Right atrium auricular region (tissue), 2 donors: Measurements from ENCODE around the gene C16orf90. TPM values are rescaled to one million over a fixed set of nuclear protein-coding genes. Genes with fewer than 3 reads are reported as not detected.
"Not testable (repeated sequence)": the region's sequence is repeated elsewhere in the genome, so short reads cannot be mapped to it uniquely, and the experiment has no call there.

Experiments used
- DNase-seq: peaks from one replicate; pipeline ENCODE4 v3.0.0-alpha.2; 2019; ENCODE audit warnings: low spot score
- H3K27ac ChIP-seq, 2 donors: fragments of 200-600 bp; sonication (generic); 1 replicate in 1 of 2; 2 replicates in 1 of 2; pipeline ENCODE4 v1.5.1; 2016 to 2019
- H3K27me3 ChIP-seq, 2 donors: fragments of 200-600 bp; sonication (generic); one replicate each; pipeline versions ENCODE4 v1.5.1 to v1.6.0; 2017 to 2019
- H3K36me3 ChIP-seq: fragments of 200-600 bp; sonication (generic); one replicate; pipeline ENCODE4 v1.5.1; 2016
- H3K4me1 ChIP-seq, 2 donors: fragments of 200-600 bp; sonication (generic); one replicate each; pipeline versions ENCODE4 v1.5.1 to v1.6.0; 2017 to 2019
- H3K4me3 ChIP-seq, 2 donors: fragments of 200-600 bp; sonication (generic); 1 replicate in 1 of 2; 2 replicates in 1 of 2; pipeline ENCODE4 v1.5.1; 2017 to 2019; ENCODE audit warnings: mild to moderate bottlenecking in 1 of 2, moderate library complexity in 1 of 2
- H3K9me3 ChIP-seq, 2 donors: fragments of 200-600 bp; sonication (generic); one replicate each; pipeline ENCODE4 v1.5.1; 2019
- total RNA-seq, 2 donors: library from RNA; depleted of rRNA; stranded (reverse); fragments of >200 nt; gene quantifications; one replicate each; pipeline ENCODE4 v1.1.0, GENCODE V29; 2016
- TF ChIP-seq, protein P1 (sequence below), 2 donors: fragments of 200-600 bp; sonication (generic); IDR thresholded peaks; one replicate each; pipeline ENCODE4 v1.5.1; 2019; ENCODE audit warnings: antibody characterized with exemption in 2 of 2

The C16orf90 gene
- total RNA-seq, 2 donors from 2014 or later: not detected

DNA sequence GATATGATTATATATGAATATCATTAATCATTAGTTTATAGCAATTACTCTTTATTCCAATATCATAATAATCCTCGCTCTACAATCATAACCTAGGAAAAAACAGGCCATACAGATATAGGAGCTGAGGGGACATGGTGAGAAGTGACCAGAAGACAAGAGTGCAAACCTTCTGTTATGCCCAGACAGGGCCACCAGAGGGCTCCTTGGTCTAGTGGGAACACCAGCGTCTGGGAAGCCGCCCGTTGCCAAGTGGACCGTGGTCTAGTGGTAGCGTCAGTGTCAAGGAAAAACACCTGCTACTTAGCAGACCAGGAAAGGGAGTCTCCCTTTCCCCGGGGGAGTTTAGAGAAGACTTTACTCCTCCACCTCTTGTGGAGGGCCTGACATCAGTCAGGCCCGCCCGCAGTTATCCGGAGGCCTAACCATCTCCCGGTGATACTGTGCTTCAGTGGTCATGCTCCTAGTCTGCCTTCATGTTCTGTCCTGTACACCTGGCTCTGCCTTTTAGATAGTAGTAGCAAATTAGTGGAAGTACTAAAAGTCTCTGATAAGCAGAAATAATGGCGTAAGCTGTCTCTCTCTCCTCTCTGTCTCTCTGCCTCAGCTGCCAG, 32.0 kb upstream of the C16orf90 start:
- H3K4me3 ChIP-seq, H3K4me1 ChIP-seq, H3K27ac ChIP-seq, H3K9me3 ChIP-seq, H3K27me3 ChIP-seq: not testable (repeated sequence)
- TF ChIP-seq, protein P1, sequence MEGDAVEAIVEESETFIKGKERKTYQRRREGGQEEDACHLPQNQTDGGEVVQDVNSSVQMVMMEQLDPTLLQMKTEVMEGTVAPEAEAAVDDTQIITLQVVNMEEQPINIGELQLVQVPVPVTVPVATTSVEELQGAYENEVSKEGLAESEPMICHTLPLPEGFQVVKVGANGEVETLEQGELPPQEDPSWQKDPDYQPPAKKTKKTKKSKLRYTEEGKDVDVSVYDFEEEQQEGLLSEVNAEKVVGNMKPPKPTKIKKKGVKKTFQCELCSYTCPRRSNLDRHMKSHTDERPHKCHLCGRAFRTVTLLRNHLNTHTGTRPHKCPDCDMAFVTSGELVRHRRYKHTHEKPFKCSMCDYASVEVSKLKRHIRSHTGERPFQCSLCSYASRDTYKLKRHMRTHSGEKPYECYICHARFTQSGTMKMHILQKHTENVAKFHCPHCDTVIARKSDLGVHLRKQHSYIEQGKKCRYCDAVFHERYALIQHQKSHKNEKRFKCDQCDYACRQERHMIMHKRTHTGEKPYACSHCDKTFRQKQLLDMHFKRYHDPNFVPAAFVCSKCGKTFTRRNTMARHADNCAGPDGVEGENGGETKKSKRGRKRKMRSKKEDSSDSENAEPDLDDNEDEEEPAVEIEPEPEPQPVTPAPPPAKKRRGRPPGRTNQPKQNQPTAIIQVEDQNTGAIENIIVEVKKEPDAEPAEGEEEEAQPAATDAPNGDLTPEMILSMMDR (IDR thresholded peaks at IDR 0.05): peak; percentile 65 to 75
- peaks cover 44% of the 10 kb centered on the region for H3K36me3 ChIP-seq
- peak; percentile 80 for DNase-seq

DNA sequence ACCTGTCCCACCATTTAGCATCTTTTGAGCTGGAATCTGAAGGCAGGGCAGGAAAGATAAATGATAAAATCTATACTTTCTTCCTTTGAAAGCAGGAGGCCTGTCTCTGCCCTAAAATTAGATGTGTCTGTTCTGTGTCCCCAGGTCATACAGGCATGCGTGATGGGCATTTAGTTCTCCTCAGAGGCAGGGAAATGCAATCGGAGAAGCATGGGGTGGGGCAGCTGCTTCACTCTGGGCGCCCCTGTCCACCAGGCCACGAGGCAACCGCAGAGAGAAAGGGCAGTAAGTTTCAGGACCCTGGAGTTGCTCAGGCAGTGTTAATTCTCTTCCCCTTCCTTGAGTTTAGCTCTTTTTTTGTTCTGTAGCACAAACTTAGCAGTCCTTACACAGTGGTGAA, 30.7 kb upstream of the C16orf90 start:
- Histone ChIP-seq H3K36me3 (peaks cover 41% of the 10 kb centered on the region), H3K27ac (no peak overlapping the region), H3K27me3 (no peaks in the 10 kb centered on the region)

DNA sequence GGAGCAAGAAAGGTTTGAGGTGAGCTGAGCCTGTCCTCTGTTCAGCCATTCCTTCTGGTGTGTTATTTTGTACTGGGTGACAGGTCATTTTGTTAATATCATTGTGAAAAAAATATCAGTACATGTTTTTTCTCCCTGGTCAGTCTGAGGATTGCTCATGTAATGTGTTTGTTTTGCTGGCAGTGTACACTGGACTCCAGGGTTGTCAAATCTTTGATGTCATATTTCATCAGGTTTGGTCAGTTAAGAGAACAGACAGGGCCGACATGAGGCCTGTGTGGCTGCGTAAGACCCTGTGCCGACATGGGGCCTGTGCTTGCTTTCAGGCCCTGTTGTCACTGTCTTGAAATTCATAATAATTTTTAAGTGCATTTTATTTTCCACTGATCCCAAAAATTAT, 28.0 kb upstream of the C16orf90 start:
- TF ChIP-seq, protein P1 (IDR thresholded peaks at IDR 0.05): no peak
- no peak for DNase-seq
- no peaks in the 10 kb centered on the region for H3K27me3 ChIP-seq
- no peak overlapping the region for H3K4me3 ChIP-seq
- H3K9me3 ChIP-seq: no peaks in the 10 kb centered on the region
- peaks cover 51% of the 10 kb centered on the region for H3K36me3 ChIP-seq
- H3K27ac ChIP-seq: no peak overlapping the region
- H3K4me1 ChIP-seq: peaks cover 0 to 4% of the 10 kb centered on the region in 2 donors

More for the DNA sequence above, 30.7 kb upstream of the C16orf90 start:
- TF ChIP-seq, protein P1 (IDR thresholded peaks at IDR 0.05): no peak
- DNase-seq: no peak
- Histone ChIP-seq H3K4me1 (peaks cover 0 to 4% of the 10 kb centered on the region in 2 donors), H3K4me3 (no peak overlapping the region), H3K9me3 (no peaks in the 10 kb centered on the region)

DNA sequence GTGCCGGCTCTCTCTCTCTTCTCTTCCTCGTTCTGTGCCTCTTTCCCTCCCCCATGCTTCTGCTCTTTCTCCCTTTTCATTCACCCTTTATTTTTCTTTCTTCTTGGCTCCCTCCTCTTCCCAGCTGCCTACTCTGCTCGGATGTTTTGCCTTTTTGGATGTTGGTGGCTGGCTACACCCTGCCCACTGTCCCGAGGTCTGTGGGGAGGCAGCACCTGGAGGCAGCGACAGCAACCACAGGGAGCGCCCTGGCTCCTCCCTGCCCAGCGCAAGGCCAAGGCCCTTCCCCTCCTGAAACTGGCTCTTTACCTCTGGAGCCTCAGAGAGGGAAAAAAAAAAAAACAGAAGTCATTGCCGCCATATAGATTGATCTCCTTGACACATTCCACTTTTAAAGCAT, 25.6 kb upstream of the C16orf90 start:
- no peak overlapping the region for H3K4me3 ChIP-seq
- DNase-seq: no peak
- H3K4me1 ChIP-seq: no peaks in the 10 kb centered on the region
- no peak overlapping the region for H3K27ac ChIP-seq
- TF ChIP-seq, protein P1 (IDR thresholded peaks at IDR 0.05): no peak
- peaks cover 57% of the 10 kb centered on the region for H3K36me3 ChIP-seq
- H3K27me3 ChIP-seq: no peaks in the 10 kb centered on the region
- H3K9me3 ChIP-seq: no peaks in the 10 kb centered on the region

DNA sequence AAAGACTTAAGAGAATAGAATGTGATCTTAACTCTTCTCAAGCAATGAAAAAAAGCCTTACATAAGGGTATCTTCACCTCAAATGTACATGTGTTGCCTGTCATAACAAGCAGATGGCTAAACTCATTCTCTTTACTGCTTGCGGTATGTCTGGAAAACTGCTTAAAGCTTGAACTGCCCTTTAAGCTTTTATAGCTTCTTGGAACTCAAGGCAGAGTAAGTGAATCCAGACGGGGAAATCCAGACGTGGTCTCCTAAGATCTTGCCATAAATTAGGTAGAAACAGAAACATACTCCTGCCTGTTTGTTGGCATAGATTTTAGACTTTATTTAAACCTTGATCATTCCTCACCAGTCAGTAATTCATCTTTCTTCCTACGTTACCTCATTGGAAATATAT, 25.1 kb upstream of the C16orf90 start:
- H3K27ac ChIP-seq: no peak overlapping the region
- H3K4me3 ChIP-seq: no peak overlapping the region
- H3K36me3 ChIP-seq: peaks cover 60% of the 10 kb centered on the region
- H3K4me1 ChIP-seq: no peaks in the 10 kb centered on the region
- no peaks in the 10 kb centered on the region for H3K27me3 ChIP-seq
- TF ChIP-seq, protein P1 (IDR thresholded peaks at IDR 0.05): no peak
- H3K9me3 ChIP-seq: no peaks in the 10 kb centered on the region
- DNase-seq: no peak

DNA sequence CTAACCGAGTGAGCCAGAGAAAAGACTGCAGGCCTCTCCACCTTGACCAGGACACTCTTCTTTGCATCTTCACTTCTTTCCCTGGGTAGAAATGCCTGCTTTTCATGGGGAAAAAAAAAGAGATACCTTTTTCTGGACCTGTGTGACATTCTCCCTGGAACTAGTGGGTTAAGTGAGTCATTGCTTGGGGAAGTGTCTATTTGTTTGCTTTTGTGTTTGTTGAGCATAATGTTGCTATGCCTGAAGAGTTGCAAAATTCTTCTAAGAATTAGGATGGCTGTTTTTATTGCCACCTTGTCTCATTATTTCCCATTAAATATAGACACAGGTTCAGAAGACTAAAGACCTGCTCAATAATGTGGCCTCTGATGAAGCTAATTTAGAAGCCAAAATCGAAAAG, 24.3 kb upstream of the C16orf90 start:
- H3K36me3 ChIP-seq: peaks cover 57% of the 10 kb centered on the region
- no peak overlapping the region for H3K27ac ChIP-seq
- no peak for DNase-seq
- no peaks in the 10 kb centered on the region for H3K9me3 ChIP-seq
- TF ChIP-seq, protein P1 (IDR thresholded peaks at IDR 0.05): no peak
- no peaks in the 10 kb centered on the region for H3K27me3 ChIP-seq
- no peak overlapping the region for H3K4me3 ChIP-seq
- no peaks in the 10 kb centered on the region for H3K4me1 ChIP-seq
